Retinal pigment epithelial cell (primary cell): ENCODE results near the gene KRTAP4-1.
A peak's percentile ranks its signal among the peaks of the same experiment; 100 is the strongest.

Source experiments
- DNase-seq: peaks from one replicate; pipeline ENCODE4 v3.0.0-alpha.2; 2010; ENCODE audit warnings: low read depth
- H3K4me3 ChIP-seq: 2 replicates; pipeline ENCODE4 v1.5.1; 2011; ENCODE audit warnings: mild to moderate bottlenecking, low read length, control low read depth, moderate library complexity
- CTCF ChIP-seq: conservative IDR thresholded peaks from 2 replicates; pipeline ENCODE4 v1.5.1; 2011; ENCODE audit warnings: low read depth, low read length, control low read depth, inconsistent platforms

Gene KRTAP4-1

GRCh38 chr17:41185001-41185400, 290 bp upstream of the KRTAP4-1 start:
- DNase-seq = no peak
- H3K4me3 ChIP-seq = no peak overlapping the region
- TF ChIP-seq CTCF = no peak

DNA sequence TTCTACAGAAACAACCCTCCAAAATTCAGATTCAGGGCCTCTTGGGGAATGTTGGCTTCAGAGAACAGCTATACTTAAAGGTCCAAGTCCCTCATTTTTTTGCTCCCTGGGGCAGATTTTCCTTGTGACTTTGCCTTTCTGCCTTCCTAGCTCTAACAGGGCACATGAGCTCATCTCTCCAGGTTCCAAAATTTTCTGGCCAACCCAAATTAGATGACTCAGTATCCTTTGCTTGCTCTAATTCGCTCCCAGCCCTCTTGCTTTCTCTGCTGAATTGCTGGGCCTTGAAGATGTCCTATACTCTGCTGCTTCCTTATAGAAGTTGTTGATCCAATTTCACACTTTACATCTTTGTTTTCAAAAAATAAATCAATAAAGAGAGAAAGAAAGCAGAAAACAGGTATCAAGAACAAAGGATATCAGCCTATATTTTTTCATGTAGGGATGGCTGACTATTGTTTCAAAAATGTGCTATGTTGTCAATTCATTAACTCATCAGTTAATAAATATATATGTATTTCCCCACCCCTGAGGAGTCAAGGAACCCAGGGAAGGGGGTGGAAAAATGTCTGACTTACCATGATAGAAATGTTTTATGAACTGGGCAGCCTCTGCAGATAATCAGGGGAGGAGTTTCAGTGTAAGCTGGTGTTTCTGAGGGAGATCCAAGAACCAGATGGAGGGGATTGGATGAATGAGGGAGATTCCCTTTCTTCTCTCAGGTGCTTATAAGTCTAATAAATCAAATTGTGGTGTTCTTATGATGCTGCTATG, 5.7 kb downstream of the KRTAP4-1 start:
- no peak overlapping the region for H3K4me3 ChIP-seq
- no peak for DNase-seq
- TF ChIP-seq CTCF = no peak

GRCh38 chr17:41178341-41178740, 6.4 kb downstream of the KRTAP4-1 start:
- TF ChIP-seq CTCF = no peak
- DNase-seq = peak; percentile 2
- H3K4me3 ChIP-seq = no peak overlapping the region

DNA sequence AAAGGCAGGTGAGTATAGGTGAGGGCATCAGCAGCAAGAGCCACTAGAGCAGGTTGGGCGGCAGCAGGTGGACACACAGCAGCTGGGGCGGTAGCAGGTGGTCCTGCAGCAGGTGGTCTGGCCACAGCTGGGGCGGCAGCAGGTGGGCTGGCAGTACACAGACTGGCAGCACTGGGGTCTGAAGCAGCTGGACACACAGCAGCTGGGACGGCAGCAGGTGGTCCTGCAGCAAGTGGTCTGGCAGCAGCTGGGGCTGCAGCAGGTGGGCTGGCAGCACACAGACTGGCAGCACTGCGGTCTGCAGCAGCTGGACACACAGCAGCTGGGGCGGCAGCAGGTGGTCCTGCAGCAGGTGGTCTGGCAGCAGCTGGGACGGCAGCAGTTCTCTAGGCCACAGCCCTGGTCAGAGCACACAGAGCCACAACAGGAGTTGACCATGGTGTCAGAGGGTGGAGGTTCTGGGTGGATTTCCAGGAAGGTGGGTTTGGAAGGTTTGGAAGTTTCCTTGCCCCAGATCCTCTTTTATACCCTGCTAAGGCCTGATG, 6.9 kb downstream of the KRTAP4-1 start, which contains the start of gene KRTAP4-2:
TSS of gene KRTAP4-2 (minus strand) at position 495 of the 545 bp plus-strand sequence. CDS start at position 438, 57 bp downstream.
- H3K4me3 ChIP-seq = no peak within 1 kb of the TSS
- TF ChIP-seq CTCF = no peak
- no peak for DNase-seq

DNA sequence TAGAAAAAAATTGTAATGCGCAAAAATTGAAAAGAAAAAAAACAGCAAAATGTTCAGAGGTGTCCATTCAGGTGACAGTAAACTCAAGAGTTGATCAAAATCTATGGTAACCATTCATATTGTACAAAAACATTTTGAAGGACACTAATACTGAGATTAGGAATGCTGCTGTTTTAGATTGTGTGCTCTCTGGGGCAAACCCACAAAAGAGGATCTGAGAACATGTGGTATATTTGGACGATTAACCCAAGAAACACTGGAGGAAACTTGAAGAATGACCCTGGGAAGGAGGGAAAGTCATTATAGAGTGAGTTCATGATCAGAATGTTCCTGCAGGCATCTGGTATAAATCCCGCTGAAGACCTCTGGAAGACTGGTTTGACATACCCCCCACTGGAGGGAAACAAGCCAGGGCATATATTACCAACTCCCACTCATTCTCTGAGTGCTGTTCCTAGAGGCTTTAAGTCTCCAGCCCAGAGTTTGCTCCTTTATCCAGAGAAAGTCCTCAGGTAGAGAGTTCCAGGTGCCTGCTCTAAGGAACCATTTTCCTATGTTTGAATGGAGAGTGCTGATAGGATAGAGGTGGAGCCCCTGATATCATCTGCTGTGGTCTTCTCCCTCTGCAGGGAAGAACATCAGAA, 7.8 kb downstream of the KRTAP4-1 start:
- no peak for DNase-seq
- no peak overlapping the region for H3K4me3 ChIP-seq
- no peak for TF ChIP-seq CTCF

DNA sequence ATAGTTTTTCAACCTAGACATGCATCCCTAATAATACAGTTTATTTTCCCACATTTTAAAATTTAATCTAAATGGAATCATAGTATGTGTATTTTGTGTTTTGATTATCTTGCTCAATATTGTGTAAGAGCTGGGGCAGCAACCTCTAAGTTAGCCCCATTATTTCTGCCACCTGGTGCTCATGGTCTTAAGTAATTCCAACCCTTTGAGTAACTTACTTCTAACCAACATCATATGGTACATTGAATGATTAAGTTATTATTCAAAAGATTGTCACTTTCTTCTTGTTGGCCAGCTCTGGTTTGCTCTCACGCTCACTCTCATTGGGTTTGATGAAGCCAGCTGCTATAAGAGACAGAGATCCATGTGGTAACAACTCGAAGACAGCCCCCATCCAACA, 12.8 kb downstream of the KRTAP4-1 start:
- DNase-seq = no peak
- no peak for TF ChIP-seq CTCF
- no peak overlapping the region for H3K4me3 ChIP-seq
